Pancreas (tissue), 10 donors: Measurements from ENCODE around the gene ADGRD2. TPM values are rescaled to one million over a fixed set of nuclear protein-coding genes. Genes with fewer than 3 reads are reported as not detected.
A peak's percentile ranks its signal among the peaks of the same experiment; 100 is the strongest.

ENCODE experiments used
- ATAC-seq, 4 donors: fragments of 200-7000 bp; cut with Tn5 transposase; one replicate each; pipeline versions ENCODE4 v1.8.0 to v1.9.1; 2020; ENCODE audit warnings: mild to moderate bottlenecking in 4 of 4, moderate library complexity in 4 of 4
- DNase-seq, 6 donors: peaks; one replicate each; pipeline ENCODE4 v3.0.0-alpha.2; 2020
- FAIRE-seq: peaks from 2 replicates; lab custom pipeline; 2012; peaks lifted over from hg19 to GRCh38; lab: Jason Lieb, UNC
- H3K27ac ChIP-seq, 4 donors: fragments of 200-600 bp; sonication (generic); 1 replicate in 3 of 4; 2 replicates in 1 of 4; pipeline versions ENCODE4 v1.5.0 to v1.8.0; 2020
- H3K27me3 ChIP-seq, 4 donors: fragments of 200-600 bp; one replicate each; pipeline ENCODE4 v1.8.0; 2021
- H3K36me3 ChIP-seq, 3 donors: fragments of 200-600 bp; sonication (generic) in 1 of 3; one replicate each; pipeline versions ENCODE4 v1.5.0 to v1.8.0; 2020 to 2021
- H3K4me1 ChIP-seq, 3 donors: fragments of 200-600 bp; one replicate each; pipeline ENCODE4 v1.8.0; 2021
- H3K4me3 ChIP-seq, 4 donors: fragments of 200-600 bp; sonication (generic) in 2 of 4; one replicate each; pipeline versions ENCODE4 v1.5.0 to v1.8.0; 2020 to 2021
- H3K9me3 ChIP-seq, 4 donors: fragments of 200-600 bp; one replicate each; pipeline ENCODE4 v1.8.0; 2021
- CTCF ChIP-seq, 4 donors: fragments of 200-600 bp; sonication (generic) in 3 of 4; IDR thresholded peaks; one replicate each; pipeline versions ENCODE4 v1.5.0 to v1.8.0; 2021; ENCODE audit warnings: antibody characterized with exemption in 4 of 4
- WGBS, 2 donors: extraction: QIAGEN DNeasy Blood & Tissue Kit; methylation state at CpG; one replicate each; pipeline ENCODE4 v1.1.7; 2013; 5-methylcytosine and 5-hydroxymethylcytosine counted together
- intact Hi-C, 3 donors: fragments of 100-400 bp; cut with DNase I; formaldehyde crosslinking; loops; one replicate each; pipeline versions ENCODE4 v1.11.1 to v1.14.2; 2022
- polyA plus RNA-seq, 2 donors: library from polyadenylated mRNA; stranded (reverse); fragments of 200-250 nt; gene quantifications; one replicate each; pipeline ENCODE4 v1.2.3, GENCODE V29; 2013
- total RNA-seq, 6 donors: library from RNA; stranded (reverse); fragmentation: NEBNext Ultra II Directional in 4 of 6; extraction: Animal tissue kit (Norgen Biotek cat#: 25700) in 4 of 6; gene quantifications; one replicate each; pipeline versions ENCODE4 v1.2.1 to v1.2.4, GENCODE V29; 2021 to 2023
- donor health status: healthy with polysubstance abuse.
- donor health status: DM: no; HTN: no; CAD: no; lungs with moderate emphysema.
- donor health status: DM: no; HTN: no; CAD: no.
- donor health status: control.
- donor health status: control.
- donor health status: Bipolar disorder and iron deficiency.
- donor health status: DM: yes; HTN: yes; CAD: no.
- donor health status: DM: no; HTN: no; CAD: no.
- donor health status: DM: no; HTN: no; CAD: no.
- donor health status: DM: yes; HTN: yes; CAD: no.

The ADGRD2 gene
- total and polyA plus RNA-seq, 8 donors: 0.23 TPM; not detected in 7

GRCh38 chr9:124457079-124457886, 7.0 kb downstream of the ADGRD2 start:
- Histone ChIP-seq H3K9me3 (no peaks in the 10 kb centered on the region), H3K36me3 (no peaks in the 10 kb centered on the region), H3K27me3 (peaks cover 0 to 3% (median 0%) of the 10 kb centered on the region in 4 donors), H3K4me1 (no peaks in the 10 kb centered on the region), H3K4me3 (no peak overlapping the region), H3K27ac (no peak overlapping the region)
- intact Hi-C loops: no loop called here
- WGBS, 2 donors: 76 to 88% methylated on average over 18 of the region's 18 CpGs
- TF ChIP-seq CTCF (IDR thresholded peaks at IDR 0.05): no peak
- DNase-seq: peak in 2 of 6 donors; percentile 28 to 31
- ATAC-seq: no peak
- no peak for FAIRE-seq

DNA sequence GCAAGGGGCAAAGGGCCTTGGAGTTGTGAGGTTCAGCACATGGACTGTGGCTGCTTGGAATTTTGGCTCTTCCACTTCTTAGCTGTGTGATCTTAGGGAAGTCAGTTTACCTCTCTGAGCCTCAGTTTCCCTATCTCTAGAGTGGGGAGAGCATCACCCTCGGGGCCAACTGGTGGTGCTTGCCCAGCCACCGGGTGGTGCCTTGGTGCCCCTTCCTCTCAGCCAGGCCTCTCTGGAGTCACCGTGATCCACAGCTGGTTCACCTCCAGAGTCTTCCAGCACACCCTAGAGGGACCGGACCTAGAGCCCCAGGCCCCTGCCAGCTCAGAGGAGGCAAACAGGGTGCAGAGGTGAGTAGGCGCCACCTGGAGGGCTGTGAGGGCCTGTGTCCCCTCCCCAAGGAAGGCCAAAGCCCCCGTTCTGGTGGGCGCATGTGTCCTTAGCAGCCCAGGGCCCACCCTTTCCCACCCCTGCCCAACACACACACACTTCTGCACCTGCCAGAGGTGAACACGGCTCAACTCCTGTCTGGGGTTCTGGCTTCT, 7.7 kb downstream of the ADGRD2 start:
- ATAC-seq (no peak), DNase-seq (peak in 2 of 6 donors; percentile 21 to 28), FAIRE-seq (no peak)
- Histone ChIP-seq H3K36me3 (no peaks in the 10 kb centered on the region), H3K27me3 (no peaks in the 10 kb centered on the region), H3K4me3 (no peak overlapping the region), H3K4me1 (no peaks in the 10 kb centered on the region), H3K27ac (no peak overlapping the region), H3K9me3 (no peaks in the 10 kb centered on the region)
- WGBS, 2 donors: 66 to 78% methylated on average over 8 of the region's 8 CpGs
- intact Hi-C loops: no loop called here
- no peak for TF ChIP-seq CTCF (IDR thresholded peaks at IDR 0.05)

DNA sequence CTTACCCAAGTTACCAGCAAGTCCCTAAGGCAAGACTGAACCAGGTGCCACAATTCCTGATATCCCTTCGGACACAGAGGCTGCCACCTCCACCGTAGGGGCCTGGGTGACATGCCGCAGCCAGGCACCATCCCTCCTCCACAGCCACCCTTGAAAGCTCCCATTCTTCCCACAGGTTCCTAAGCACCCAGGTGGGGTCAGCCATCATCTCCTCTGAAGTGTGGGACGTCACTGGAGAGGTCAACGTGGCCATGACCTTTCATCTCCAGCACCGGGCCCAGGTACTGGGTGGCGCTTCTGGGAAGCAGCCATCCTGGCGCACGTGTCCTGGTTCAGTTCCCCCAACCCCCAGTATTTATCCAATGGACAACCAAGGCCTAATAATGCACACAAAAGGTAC, 8.2 kb downstream of the ADGRD2 start:
- DNase-seq: peak in 2 of 6 donors; percentile 15 to 41
- TF ChIP-seq CTCF (IDR thresholded peaks at IDR 0.05): no peak
- FAIRE-seq: no peak
- Histone ChIP-seq H3K27ac (no peak overlapping the region), H3K36me3 (no peaks in the 10 kb centered on the region), H3K27me3 (no peaks in the 10 kb centered on the region), H3K9me3 (no peaks in the 10 kb centered on the region), H3K4me3 (no peak overlapping the region), H3K4me1 (no peaks in the 10 kb centered on the region)
- intact Hi-C loops: no loop called here
- ATAC-seq: no peak
- WGBS, 2 donors: 70 to 77% methylated on average over 9 of the region's 9 CpGs

DNA sequence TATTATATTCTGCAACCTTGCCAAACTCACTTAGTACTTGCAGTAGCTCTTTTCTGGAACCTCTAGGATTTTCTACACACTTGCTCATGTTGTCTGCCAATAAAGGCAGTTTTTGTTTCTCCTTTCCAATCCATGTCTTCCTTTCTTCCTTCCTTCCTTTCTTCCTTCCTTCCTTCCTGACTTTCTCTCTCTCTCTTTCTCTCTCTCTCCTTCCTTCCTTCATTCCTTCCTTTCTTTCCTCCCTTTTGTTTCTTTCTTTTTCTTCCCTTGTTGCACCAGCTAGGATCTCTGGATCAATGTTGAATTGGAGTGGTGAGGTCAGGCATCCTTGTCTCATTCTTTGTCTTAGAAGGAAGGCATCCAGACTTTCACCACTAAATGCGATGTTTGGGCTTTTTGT, 12.5 kb downstream of the ADGRD2 start:
- FAIRE-seq: no peak
- ATAC-seq: no peak
- no peaks in the 10 kb centered on the region for H3K27me3 ChIP-seq
- 83 to 89% methylated on average over 1 of the region's 1 CpG for WGBS, 2 donors
- TF ChIP-seq CTCF (IDR thresholded peaks at IDR 0.05): no peak
- no peaks in the 10 kb centered on the region for H3K9me3 ChIP-seq
- H3K4me3 ChIP-seq: no peak overlapping the region
- DNase-seq: no peak
- H3K4me1 ChIP-seq: no peaks in the 10 kb centered on the region
- H3K27ac ChIP-seq: no peak overlapping the region
- intact Hi-C loops: no loop called here
- H3K36me3 ChIP-seq: no peaks in the 10 kb centered on the region

DNA sequence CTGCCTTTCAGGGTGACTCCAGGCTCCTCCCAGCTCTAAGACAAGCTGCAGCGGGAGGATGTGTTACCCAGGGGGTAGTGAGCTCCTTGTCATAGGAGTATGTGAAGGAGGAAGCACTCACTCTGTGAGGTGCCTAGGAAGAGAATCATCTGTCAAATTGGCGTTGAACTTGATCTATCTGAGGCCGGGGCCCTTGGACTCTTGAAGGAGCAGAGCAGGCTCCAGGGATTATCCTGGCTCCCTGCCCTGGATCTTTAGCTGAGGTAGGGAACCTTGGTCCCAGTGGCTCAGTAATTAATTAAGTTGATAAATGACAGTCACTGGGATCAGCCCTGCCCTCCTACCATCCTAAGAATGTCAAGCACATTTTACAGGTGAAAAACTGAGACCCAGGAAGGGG, 15.5 kb downstream of the ADGRD2 start:
- no peaks in the 10 kb centered on the region for H3K4me1 ChIP-seq
- H3K9me3 ChIP-seq: no peaks in the 10 kb centered on the region
- WGBS, 2 donors: 73 to 83% methylated on average over 3 of the region's 3 CpGs
- no peak overlapping the region for H3K27ac ChIP-seq
- ATAC-seq (no peak), DNase-seq (peak in 2 of 6 donors; percentile 1 to 15), FAIRE-seq (no peak)
- intact Hi-C loops: no loop called here
- H3K27me3 ChIP-seq: no peaks in the 10 kb centered on the region
- TF ChIP-seq CTCF (IDR thresholded peaks at IDR 0.05): no peak
- no peak overlapping the region for H3K4me3 ChIP-seq
- H3K36me3 ChIP-seq: no peaks in the 10 kb centered on the region
